Bronchial epithelial cell (primary cell): ENCODE measurements around the gene PMP22. TPM values are rescaled to one million over a fixed set of nuclear protein-coding genes. Genes with fewer than 3 reads are reported as not detected.
A peak's percentile ranks its signal among the peaks of the same experiment; 100 is the strongest.

Experiments
- DNase-seq: peaks from one replicate; pipeline ENCODE4 v3.0.0-alpha.2; 2010; ENCODE audit warnings: low read depth
- FAIRE-seq: peaks from 2 replicates; lab custom pipeline; 2011; peaks lifted over from hg19 to GRCh38; lab: Jason Lieb, UNC
- H3K27me3 ChIP-seq: 2 replicates; pipeline ENCODE4 v1.5.1; 2011; ENCODE audit warnings: low read length; ENCODE audit not compliant: control insufficient read depth, insufficient read depth
- H3K36me3 ChIP-seq: 2 replicates; pipeline ENCODE4 v1.5.1; 2011; ENCODE audit warnings: low read length; ENCODE audit not compliant: control insufficient read depth, insufficient read depth
- H3K4me3 ChIP-seq: 2 replicates; pipeline ENCODE4 v1.5.1; 2011; ENCODE audit warnings: mild to moderate bottlenecking, low read depth, low read length, control low read depth
- total RNA-seq: library from RNA; depleted of rRNA; stranded (reverse); fragments of >200 nt; gene quantifications from 2 replicates; pipeline ENCODE4 v1.2.1, GENCODE V29; 2014
- TF ChIP-seq, protein P1 (sequence below): IDR thresholded peaks from 2 replicates; pipeline ENCODE4 v1.5.1; 2011; ENCODE audit warnings: mild to moderate bottlenecking, moderate library complexity, low read length, control low read depth, inconsistent platforms; ENCODE audit not compliant: insufficient read depth, severe bottlenecking

PMP22 gene
- total RNA-seq, 1 donor from 2014 or later: 2.6 TPM

DNA sequence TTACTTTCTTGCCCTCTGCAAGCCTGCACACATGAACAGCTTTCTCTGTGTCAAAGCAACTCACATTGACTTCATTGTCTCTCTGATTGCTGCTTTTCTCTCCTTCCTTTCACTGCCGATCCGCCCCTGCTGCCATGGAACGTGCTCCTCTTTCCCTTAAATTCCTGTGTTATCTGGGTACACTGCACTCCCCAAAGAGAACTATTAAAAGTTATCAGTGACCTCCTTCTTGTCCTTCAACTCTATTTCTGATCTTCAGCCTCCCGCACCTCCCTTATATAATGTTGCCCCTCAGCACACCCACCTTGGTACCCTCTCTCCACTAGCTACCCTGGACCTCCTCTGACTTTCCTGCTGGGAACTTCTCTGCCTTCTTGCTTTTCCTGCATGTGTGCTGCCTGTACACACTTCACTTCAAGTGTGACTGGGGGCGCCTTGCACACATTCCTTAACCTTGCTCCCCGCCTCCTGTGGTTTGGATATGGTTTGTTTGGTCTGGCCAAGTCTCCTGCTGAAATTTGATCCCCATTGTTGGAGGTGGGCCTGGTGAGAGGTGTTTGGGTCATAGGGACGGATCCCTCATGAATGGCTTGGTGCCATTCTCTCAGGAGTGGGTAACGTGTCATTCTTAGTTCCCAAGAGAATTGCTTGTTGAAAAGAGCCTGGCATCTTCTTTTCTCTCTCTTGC is 26.7 kb upstream of the PMP22 start:
- Histone ChIP-seq H3K4me3 (no peak overlapping the region), H3K27me3 (no peaks in the 10 kb centered on the region), H3K36me3 (no peaks in the 10 kb centered on the region)
- TF ChIP-seq, protein P1, sequence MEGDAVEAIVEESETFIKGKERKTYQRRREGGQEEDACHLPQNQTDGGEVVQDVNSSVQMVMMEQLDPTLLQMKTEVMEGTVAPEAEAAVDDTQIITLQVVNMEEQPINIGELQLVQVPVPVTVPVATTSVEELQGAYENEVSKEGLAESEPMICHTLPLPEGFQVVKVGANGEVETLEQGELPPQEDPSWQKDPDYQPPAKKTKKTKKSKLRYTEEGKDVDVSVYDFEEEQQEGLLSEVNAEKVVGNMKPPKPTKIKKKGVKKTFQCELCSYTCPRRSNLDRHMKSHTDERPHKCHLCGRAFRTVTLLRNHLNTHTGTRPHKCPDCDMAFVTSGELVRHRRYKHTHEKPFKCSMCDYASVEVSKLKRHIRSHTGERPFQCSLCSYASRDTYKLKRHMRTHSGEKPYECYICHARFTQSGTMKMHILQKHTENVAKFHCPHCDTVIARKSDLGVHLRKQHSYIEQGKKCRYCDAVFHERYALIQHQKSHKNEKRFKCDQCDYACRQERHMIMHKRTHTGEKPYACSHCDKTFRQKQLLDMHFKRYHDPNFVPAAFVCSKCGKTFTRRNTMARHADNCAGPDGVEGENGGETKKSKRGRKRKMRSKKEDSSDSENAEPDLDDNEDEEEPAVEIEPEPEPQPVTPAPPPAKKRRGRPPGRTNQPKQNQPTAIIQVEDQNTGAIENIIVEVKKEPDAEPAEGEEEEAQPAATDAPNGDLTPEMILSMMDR: no peak
- DNase-seq (no peak), FAIRE-seq (no peak)

DNA sequence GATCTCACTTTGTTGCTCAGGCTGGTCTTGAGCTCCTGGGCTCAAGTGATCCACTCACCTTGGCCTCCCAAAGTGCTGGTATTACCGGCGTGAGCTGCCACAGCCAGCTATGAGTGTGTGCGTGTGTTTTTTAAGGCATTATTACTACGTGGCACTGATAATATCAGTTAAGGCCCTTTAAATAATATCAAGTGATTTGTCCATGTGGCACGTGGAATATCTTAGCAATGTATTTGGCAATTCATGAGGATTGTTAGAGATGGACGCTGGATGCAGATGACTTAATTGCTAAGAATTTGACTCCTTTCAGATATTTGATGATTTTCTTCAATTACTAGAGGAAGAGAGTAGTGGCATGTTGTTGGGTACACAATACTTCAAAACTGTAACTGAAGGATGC is 25.5 kb upstream of the PMP22 start:
- Histone ChIP-seq H3K4me3 (no peak overlapping the region), H3K27me3 (no peaks in the 10 kb centered on the region), H3K36me3 (no peaks in the 10 kb centered on the region)
- no peak for FAIRE-seq
- TF ChIP-seq, protein P1: no peak
- no peak for DNase-seq

DNA sequence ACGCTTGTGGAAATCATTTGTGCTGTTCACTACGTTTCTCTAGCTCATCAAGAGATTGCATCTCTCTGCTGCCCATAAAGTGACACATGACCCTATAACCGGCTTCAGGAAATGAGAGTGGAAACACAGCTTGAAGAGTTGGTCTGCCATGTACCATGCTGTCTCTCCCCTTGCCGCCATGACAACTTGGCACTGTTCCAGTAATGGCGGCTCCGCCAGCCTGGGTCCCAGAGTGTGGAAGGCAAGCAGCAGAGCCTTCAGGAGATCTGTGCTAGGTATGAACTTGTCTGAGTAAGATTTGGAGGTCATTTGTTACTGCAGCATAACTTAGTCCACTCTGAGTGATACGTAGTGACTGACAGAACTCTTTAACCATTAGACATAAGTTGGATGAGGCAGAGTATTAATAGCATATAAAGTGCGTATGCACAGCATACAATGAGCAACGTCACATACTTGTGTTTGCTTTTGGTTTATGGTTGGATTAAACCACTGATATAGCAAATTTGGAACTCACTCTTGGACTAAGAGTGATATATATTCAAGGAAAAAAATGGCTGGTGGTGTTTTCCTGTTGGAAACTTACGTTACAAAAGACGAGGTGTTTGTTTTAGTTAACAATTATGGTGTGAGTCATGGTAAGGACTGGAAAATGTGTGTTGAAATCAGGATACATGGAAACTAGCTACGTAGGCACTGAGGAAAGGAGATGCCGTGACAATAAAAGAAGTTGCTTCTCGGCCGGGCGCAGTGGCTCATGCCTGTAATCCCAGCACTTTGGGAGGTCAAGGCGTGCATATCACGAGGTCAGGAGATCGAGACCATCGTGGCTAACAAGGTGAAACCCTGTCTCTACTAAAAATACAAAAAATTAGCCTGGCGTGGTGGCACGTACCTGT is 24.4 kb upstream of the PMP22 start:
- TF ChIP-seq, protein P1: no peak
- FAIRE-seq: no peak
- no peak overlapping the region for H3K4me3 ChIP-seq
- DNase-seq: peak; percentile 75
- H3K27me3 ChIP-seq: no peaks in the 10 kb centered on the region
- no peaks in the 10 kb centered on the region for H3K36me3 ChIP-seq

DNA sequence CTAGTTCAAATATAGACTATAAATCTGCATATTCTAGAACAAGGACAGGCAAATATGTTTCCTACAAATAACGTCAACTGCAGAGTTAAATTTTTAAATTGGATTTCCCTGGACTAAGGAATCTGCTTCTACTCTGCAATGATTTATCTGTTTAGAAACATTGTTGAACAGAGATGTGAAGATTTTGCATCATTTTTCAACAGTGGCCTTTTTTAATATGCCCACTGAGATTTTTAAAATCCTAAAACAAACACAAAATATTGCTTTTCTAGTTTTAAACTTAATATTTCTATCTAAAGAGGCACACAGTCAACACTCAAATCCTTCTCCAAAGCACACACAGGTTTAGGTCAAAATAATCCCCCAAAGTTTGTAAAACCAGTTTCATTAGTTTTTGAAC is 23.7 kb upstream of the PMP22 start:
- DNase-seq: no peak

DNA sequence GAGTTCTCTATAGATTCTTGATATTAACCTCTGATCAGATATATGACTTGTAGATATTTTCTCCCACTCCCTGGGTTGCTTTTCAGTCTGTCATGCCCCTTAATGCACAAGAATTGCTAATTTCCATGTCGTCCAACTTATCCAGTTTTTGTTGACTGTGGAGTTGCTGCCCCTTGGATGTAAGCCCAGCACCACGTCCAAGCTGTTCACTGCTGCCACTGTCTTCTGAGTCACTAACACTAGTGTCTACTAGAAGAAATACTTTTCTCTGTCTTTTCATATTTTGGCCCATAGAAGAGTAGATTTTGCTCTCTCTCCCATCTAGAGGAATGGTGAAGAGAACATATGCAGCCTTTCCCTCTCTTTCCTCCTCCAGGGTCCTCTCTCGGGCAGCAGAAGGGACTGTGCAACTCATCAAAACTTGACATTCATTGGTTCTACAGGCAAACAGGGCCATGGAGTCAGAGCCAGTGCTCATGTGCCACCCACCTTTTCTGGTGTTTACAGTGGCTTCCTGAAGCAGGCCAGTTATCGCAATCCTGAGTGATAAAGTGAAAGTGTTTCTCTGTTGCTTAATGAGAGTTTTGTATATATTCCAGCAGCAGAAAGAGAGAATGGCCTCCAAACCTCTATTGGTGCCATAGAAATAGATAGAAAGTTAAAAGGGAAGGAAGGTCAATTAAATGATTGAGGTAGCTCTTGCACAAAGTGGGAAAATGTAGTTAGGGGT is 22.6 kb upstream of the PMP22 start:
- FAIRE-seq (peak; percentile 43), DNase-seq (no peak)
- TF ChIP-seq, protein P1: no peak

More for the DNA sequence above, 23.7 kb upstream of the PMP22 start:
- H3K27me3 ChIP-seq: no peaks in the 10 kb centered on the region
- no peaks in the 10 kb centered on the region for H3K36me3 ChIP-seq
- TF ChIP-seq, protein P1: no peak
- H3K4me3 ChIP-seq: no peak overlapping the region
- no peak for FAIRE-seq

More for the DNA sequence above, 22.6 kb upstream of the PMP22 start:
- Histone ChIP-seq H3K4me3 (no peak overlapping the region), H3K27me3 (no peaks in the 10 kb centered on the region), H3K36me3 (no peaks in the 10 kb centered on the region)
